Neural crest cell (in vitro differentiated cells): Measurements from ENCODE around the gene ARFIP1. TPM values are rescaled to one million over a fixed set of nuclear protein-coding genes. Genes with fewer than 3 reads are reported as not detected.

ENCODE experiments used
- DNase-seq: peaks from one replicate; pipeline ENCODE4 v3.0.0; 2021; ENCODE audit warnings: low read depth, mixed read lengths, low spot score
- H3K27ac Mint-ChIP-seq: one replicate; pipeline ENCODE4 v1.8.0; 2021; ENCODE audit warnings: mild to moderate bottlenecking, mixed read lengths; ENCODE audit not compliant: unreplicated experiment
- H3K27me3 Mint-ChIP-seq: 2 replicates; pipeline ENCODE4 v1.8.0; 2021; ENCODE audit warnings: low read depth, mild to moderate bottlenecking, mixed read lengths
- H3K36me3 Mint-ChIP-seq: 2 replicates; pipeline ENCODE4 v1.8.0; 2021; ENCODE audit warnings: low read depth, mild to moderate bottlenecking, mixed read lengths
- H3K4me1 Mint-ChIP-seq: 2 replicates; pipeline ENCODE4 v1.8.0; 2021; ENCODE audit warnings: mixed read lengths
- H3K4me3 Mint-ChIP-seq: one replicate; pipeline ENCODE4 v1.8.0; 2021; ENCODE audit warnings: mild to moderate bottlenecking, mixed read lengths
- H3K9me3 Mint-ChIP-seq: 2 replicates; pipeline ENCODE4 v1.8.0; 2021; ENCODE audit warnings: mixed read lengths
- total RNA-seq: library from RNA; stranded (reverse); gene quantifications from 2 replicates; pipeline ENCODE4 v1.2.1, GENCODE V29; 2021
- TF ChIP-seq, protein P1 (sequence below): fragments of 200-600 bp; sonication (generic); conservative IDR thresholded peaks from 2 replicates; pipeline ENCODE4 v1.5.0; 2021; ENCODE audit warnings: antibody characterized with exemption, mild to moderate bottlenecking

Gene ARFIP1
- total RNA-seq, 1 donor from 2014 or later = 37.4 TPM

DNA sequence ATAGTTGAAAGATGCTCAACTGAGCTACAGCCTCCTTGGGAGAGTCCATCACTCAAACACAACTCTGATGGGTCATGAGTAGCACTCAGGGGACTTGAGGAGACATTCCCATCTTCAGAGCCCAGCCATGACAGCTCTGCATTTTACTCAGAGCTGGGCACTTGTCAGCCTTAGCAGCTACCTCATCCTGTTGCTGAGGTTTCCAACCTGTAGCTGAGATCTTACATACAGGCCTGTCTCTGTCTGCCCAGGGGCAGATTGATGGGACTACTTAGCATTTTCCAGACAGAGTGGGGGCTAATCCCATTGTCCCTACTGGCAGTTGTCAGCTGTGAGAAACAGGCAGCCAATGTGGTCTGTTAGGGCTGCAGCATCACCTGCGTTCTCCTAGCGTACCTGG lies 159.9 kb downstream of the ARFIP1 start:
- Mint-ChIP-seq H3K27me3 (peaks cover 42% of the 10 kb centered on the region), H3K27ac (no peak overlapping the region), H3K4me3 (peak overlapping the region; percentile 92), H3K4me1 (peaks cover 69% of the 10 kb centered on the region), H3K9me3 (no peaks in the 10 kb centered on the region), H3K36me3 (peaks cover 27% of the 10 kb centered on the region)
- DNase-seq = no peak
- TF ChIP-seq, protein P1, sequence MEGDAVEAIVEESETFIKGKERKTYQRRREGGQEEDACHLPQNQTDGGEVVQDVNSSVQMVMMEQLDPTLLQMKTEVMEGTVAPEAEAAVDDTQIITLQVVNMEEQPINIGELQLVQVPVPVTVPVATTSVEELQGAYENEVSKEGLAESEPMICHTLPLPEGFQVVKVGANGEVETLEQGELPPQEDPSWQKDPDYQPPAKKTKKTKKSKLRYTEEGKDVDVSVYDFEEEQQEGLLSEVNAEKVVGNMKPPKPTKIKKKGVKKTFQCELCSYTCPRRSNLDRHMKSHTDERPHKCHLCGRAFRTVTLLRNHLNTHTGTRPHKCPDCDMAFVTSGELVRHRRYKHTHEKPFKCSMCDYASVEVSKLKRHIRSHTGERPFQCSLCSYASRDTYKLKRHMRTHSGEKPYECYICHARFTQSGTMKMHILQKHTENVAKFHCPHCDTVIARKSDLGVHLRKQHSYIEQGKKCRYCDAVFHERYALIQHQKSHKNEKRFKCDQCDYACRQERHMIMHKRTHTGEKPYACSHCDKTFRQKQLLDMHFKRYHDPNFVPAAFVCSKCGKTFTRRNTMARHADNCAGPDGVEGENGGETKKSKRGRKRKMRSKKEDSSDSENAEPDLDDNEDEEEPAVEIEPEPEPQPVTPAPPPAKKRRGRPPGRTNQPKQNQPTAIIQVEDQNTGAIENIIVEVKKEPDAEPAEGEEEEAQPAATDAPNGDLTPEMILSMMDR = no peak

DNA sequence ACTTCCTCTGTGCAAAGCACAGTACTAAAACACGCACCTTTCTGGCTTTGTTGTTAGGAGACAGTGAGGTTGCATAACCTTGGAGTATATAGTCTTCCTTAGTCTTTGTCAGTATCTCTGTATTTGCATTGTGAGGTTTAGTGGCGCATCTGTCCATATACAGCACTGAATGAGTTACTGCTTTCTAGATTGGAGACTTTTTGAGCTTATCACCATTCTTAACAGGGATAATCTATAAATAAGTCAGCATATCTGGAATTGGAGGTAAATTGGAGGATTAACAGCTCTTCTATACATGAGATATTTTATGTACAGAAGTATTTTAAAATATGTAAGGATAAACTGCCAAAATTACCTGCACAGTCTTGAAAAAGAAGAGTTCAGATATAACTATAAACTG lies 160.7 kb downstream of the ARFIP1 start:
- Mint-ChIP-seq H3K27me3 (peaks cover 33% of the 10 kb centered on the region), H3K36me3 (peaks cover 30% of the 10 kb centered on the region), H3K27ac (no peak overlapping the region), H3K4me1 (peaks cover 66% of the 10 kb centered on the region), H3K4me3 (peak overlapping the region; percentile 92), H3K9me3 (no peaks in the 10 kb centered on the region)
- TF ChIP-seq, protein P1 = no peak
- no peak for DNase-seq

DNA sequence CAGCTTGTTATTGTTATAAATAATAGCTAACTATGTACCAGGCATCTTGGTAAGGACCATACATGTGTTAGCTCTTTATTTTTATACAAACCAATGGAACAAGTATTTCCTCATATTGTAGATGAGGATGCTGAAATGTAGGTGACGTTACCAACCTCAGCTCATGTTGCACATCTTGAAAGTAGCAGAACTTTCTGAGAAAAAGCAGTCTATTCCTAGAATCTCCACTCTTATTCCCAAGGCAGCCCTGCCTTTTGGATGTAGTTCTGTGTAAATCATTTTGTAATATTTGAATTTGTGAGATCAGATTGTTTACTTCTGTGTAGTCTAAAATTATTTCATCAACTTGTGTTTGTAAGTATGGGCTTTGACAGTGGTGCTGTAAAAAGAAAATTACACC lies 161.7 kb downstream of the ARFIP1 start:
- no peak for DNase-seq
- H3K4me1 Mint-ChIP-seq = peaks cover 70% of the 10 kb centered on the region
- peaks cover 29% of the 10 kb centered on the region for H3K27me3 Mint-ChIP-seq
- no peaks in the 10 kb centered on the region for H3K9me3 Mint-ChIP-seq
- H3K4me3 Mint-ChIP-seq = no peak overlapping the region
- no peak overlapping the region for H3K27ac Mint-ChIP-seq
- H3K36me3 Mint-ChIP-seq = peaks cover 34% of the 10 kb centered on the region
- TF ChIP-seq, protein P1 = no peak

DNA sequence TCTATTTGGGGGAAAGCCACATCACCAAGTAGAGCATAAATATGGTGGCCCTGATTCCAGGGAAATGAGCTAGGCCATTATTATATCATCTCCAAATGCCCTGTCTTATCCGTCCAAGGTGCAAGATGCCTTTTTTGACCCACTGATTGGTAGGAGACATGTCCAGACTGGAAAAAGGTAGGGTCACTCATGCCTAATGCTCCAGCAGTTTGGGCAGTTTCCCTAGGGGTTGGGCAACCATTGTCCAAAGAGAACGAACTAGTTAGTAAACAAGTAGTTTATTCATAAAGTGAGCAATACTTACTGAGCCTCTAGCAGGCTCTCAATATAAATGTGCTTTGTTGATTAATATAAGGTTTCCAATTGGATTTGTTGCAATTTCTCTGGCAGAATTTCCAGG lies 162.6 kb downstream of the ARFIP1 start:
- H3K4me3 Mint-ChIP-seq = peak overlapping the region; percentile 42
- no peak for DNase-seq
- H3K36me3 Mint-ChIP-seq = peaks cover 34% of the 10 kb centered on the region
- peaks cover 29% of the 10 kb centered on the region for H3K27me3 Mint-ChIP-seq
- H3K9me3 Mint-ChIP-seq = no peaks in the 10 kb centered on the region
- TF ChIP-seq, protein P1 = no peak
- no peak overlapping the region for H3K27ac Mint-ChIP-seq
- peaks cover 76% of the 10 kb centered on the region for H3K4me1 Mint-ChIP-seq

DNA sequence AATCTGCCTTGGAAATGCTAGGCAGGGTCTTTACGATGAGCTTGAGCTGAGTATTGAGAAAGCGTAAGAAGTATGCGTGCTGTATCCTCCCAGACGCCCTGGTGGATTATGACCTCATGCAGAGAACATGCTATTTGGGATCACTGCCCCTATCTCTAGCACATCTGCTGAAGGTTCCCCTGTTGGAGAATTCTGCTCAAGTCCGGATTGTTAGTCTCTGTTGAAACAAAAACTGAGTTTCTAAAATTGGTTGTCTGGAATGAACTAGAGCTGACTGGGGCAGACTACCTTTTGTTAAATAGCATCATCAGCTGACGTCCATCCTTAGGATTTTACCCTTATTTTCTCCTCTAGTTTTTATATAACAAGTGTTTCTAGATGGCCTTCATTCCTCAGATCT lies 163.9 kb downstream of the ARFIP1 start:
- Mint-ChIP-seq H3K27ac (peak overlapping the region; percentile 32), H3K9me3 (no peaks in the 10 kb centered on the region), H3K4me3 (peak overlapping the region; percentile 78), H3K27me3 (peaks cover 20% of the 10 kb centered on the region), H3K4me1 (peaks cover 78% of the 10 kb centered on the region), H3K36me3 (peaks cover 31% of the 10 kb centered on the region)
- no peak for DNase-seq
- TF ChIP-seq, protein P1 = no peak
